ENCODE measurements around the gene NLK. TPM values are rescaled to one million over a fixed set of nuclear protein-coding genes. Genes with fewer than 3 reads are reported as not detected.
A peak's percentile ranks its signal among the peaks of the same experiment; 100 is the strongest.

The NLK gene
- total RNA-seq, 4 donors from 2014 or later = 24.7 to 37.5 (median 32.4) TPM

GRCh38 chr17:28110184-28110583 is 67.7 kb downstream of the NLK start:
- H3K27me3 ChIP-seq = no peaks in the 10 kb centered on the region

GRCh38 chr17:28112181-28112580 is 69.7 kb downstream of the NLK start:
- H3K27me3 ChIP-seq = no peaks in the 10 kb centered on the region
- H3K9me3 ChIP-seq = peaks cover 0 to 11% (median 0%) of the 10 kb centered on the region in 4 donors
- WGBS, 2 donors = 10 to 17% methylated on average over 1 of the region's 1 CpG
- H3K4me3 ChIP-seq = no peak overlapping the region
- peaks cover 0 to 18% (median 15%) of the 10 kb centered on the region in 4 donors for H3K4me1 ChIP-seq
- TF ChIP-seq EP300 (IDR thresholded peaks at IDR 0.05) (no peak), POLR2A (IDR thresholded peaks at IDR 0.05) (no peak)
- TF ChIP-seq, protein P1, sequence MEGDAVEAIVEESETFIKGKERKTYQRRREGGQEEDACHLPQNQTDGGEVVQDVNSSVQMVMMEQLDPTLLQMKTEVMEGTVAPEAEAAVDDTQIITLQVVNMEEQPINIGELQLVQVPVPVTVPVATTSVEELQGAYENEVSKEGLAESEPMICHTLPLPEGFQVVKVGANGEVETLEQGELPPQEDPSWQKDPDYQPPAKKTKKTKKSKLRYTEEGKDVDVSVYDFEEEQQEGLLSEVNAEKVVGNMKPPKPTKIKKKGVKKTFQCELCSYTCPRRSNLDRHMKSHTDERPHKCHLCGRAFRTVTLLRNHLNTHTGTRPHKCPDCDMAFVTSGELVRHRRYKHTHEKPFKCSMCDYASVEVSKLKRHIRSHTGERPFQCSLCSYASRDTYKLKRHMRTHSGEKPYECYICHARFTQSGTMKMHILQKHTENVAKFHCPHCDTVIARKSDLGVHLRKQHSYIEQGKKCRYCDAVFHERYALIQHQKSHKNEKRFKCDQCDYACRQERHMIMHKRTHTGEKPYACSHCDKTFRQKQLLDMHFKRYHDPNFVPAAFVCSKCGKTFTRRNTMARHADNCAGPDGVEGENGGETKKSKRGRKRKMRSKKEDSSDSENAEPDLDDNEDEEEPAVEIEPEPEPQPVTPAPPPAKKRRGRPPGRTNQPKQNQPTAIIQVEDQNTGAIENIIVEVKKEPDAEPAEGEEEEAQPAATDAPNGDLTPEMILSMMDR (IDR thresholded peaks at IDR 0.05) = no peak
- H3K36me3 ChIP-seq = no peaks in the 10 kb centered on the region
- DNase-seq (ENCODE audit: low spot score in 2 of 2) = no peak
- peak overlapping the region in 3 of 4 donors; percentile 15 to 66 (median 28) for H3K27ac ChIP-seq

More at GRCh38 chr17:28110184-28110583, 67.7 kb downstream of the NLK start:
- peaks cover 0 to 18% (median 15%) of the 10 kb centered on the region in 4 donors for H3K4me1 ChIP-seq
- 92 to 95% methylated on average over 1 of the region's 1 CpG for WGBS, 2 donors
- H3K4me3 ChIP-seq = no peak overlapping the region
- DNase-seq (ENCODE audit: low spot score in 2 of 2) = no peak
- H3K9me3 ChIP-seq = peaks cover 0 to 11% (median 0%) of the 10 kb centered on the region in 4 donors
- no peaks in the 10 kb centered on the region for H3K36me3 ChIP-seq
- no peak overlapping the region for H3K27ac ChIP-seq
- TF ChIP-seq EP300 (IDR thresholded peaks at IDR 0.05) (no peak), POLR2A (IDR thresholded peaks at IDR 0.05) (no peak)
- TF ChIP-seq, protein P1 (IDR thresholded peaks at IDR 0.05) = no peak

DNA sequence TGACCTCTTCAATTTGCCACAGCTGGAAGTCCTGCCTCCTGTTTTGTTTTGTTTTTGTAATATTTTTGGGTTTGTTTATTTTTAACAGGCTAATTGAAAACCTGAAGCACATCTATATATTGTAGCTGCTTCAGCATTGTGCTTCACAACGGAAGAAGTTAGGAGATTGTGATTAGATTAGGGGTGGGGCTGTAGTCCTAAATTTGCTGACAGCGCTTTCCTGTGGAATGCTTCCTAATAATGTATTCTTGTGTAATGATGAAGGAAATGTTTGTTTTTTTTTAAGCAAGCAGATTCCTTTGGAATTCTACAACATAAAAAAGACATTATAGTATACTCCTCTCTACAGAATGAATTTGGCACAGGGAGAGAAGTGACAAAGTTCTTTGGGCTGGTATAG is 70.1 kb downstream of the NLK start:
- peak overlapping the region in 2 of 4 donors; percentile 15 to 66 for H3K27ac ChIP-seq
- DNase-seq (ENCODE audit: low spot score in 2 of 2) = no peak
- H3K36me3 ChIP-seq = no peaks in the 10 kb centered on the region
- peaks cover 0 to 11% (median 0%) of the 10 kb centered on the region in 4 donors for H3K9me3 ChIP-seq
- TF ChIP-seq POLR2A (IDR thresholded peaks at IDR 0.05) (no peak), EP300 (IDR thresholded peaks at IDR 0.05) (peak in 1 of 2 donors; percentile 5)
- TF ChIP-seq, protein P1 (IDR thresholded peaks at IDR 0.05) = no peak
- 15 to 17% methylated on average over 2 of the region's 2 CpGs for WGBS, 2 donors
- no peaks in the 10 kb centered on the region for H3K27me3 ChIP-seq
- peaks cover 0 to 18% (median 15%) of the 10 kb centered on the region in 4 donors for H3K4me1 ChIP-seq
- H3K4me3 ChIP-seq = no peak overlapping the region

- no peak for DNase-seq (ENCODE audit: low spot score in 2 of 2)
- Histone ChIP-seq H3K36me3 (no peaks in the 10 kb centered on the region), H3K27me3 (no peaks in the 10 kb centered on the region), H3K4me3 (no peak overlapping the region), H3K4me1 (peaks cover 0 to 23% (median 17%) of the 10 kb centered on the region in 4 donors), H3K27ac (peak overlapping the region in 1 of 4 donors; percentile 15), H3K9me3 (peaks cover 0 to 11% (median 0%) of the 10 kb centered on the region in 4 donors)
- TF ChIP-seq, protein P1 (IDR thresholded peaks at IDR 0.05) = no peak
- no peak for TF ChIP-seq EP300 (IDR thresholded peaks at IDR 0.05)
- TF ChIP-seq POLR2A (IDR thresholded peaks at IDR 0.05) = no peak
These were observed 70.8 kb downstream of the NLK start for GRCh38 chr17:28113269-28113668.

GRCh38 chr17:28115046-28115445 is 72.6 kb downstream of the NLK start:
- TF ChIP-seq, protein P1 (IDR thresholded peaks at IDR 0.05) = no peak
- TF ChIP-seq EP300 (IDR thresholded peaks at IDR 0.05) (no peak), POLR2A (IDR thresholded peaks at IDR 0.05) (no peak)
- Histone ChIP-seq H3K9me3 (peaks cover 0 to 7% (median 0%) of the 10 kb centered on the region in 4 donors), H3K4me3 (no peak overlapping the region), H3K27me3 (no peaks in the 10 kb centered on the region), H3K4me1 (peaks cover 0 to 38% (median 25%) of the 10 kb centered on the region in 4 donors), H3K27ac (no peak overlapping the region), H3K36me3 (no peaks in the 10 kb centered on the region)
- WGBS, 2 donors = 90 to 97% methylated on average over 1 of the region's 1 CpG
- no peak for DNase-seq (ENCODE audit: low spot score in 2 of 2)

All from tibial nerve (tissue), 4 donors.